DLD1 (cell line): ENCODE results near the gene ARID1B.

ENCODE experiments used
- in situ Hi-C: cut with HindIII; loops from 2 replicates; pipeline ENCODE4 v1.10.0; 2017; ENCODE audit warnings: low sequenced_read_pairs

The ARID1B gene

DNA sequence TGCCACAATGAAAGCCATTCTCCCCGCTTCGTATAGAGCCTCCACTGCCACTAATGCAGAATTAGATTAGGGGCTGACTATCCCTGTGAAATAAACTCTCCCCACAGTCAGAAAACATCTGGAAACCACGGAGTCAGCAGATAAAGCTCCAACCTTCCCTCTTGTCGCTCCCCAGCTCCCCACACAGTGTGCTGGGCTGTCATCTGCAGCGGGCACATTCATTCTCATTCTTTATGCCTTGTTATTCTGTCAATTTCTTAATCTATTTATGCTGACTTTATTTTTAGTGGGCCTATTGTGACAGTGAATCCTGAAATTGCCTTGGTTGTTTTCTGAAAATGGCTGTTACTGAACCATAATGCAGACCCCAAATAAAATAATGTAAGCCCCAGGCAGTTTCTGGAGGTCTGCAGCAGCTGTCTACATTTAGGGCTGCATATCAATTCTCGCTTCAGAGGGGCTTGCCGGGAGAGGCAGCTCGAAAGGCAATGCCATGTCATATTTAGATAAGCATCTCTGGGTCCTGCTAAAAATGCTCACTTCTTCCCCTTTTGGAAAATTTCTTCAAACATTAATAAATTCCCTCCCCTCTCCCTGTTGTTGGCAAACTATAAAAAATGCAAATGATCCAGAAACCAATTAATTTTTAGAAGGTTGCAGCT, 474.5 kb downstream of the ARID1B start:
- in situ Hi-C loops, result no loop called here

DNA sequence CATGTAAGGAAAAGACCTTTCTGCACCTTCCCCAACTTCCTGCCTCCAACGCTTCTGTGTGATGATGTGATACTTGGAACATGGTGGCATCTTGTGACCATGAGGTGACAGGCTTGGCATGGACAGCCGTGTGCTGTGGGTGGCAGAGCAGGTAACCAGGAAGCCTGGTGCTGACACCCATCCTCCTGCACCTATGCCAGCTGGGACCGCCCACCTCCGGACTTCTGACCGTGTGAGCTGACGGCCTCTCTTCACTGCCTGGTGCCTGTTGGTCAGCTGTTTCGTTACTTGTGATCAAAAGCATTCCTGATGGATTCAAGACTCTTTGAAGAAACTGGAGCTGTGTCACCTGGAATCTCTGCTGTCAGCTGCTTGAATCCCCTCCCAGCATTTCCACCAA, 475.8 kb downstream of the ARID1B start:
- in situ Hi-C loops, result no loop called here

DNA sequence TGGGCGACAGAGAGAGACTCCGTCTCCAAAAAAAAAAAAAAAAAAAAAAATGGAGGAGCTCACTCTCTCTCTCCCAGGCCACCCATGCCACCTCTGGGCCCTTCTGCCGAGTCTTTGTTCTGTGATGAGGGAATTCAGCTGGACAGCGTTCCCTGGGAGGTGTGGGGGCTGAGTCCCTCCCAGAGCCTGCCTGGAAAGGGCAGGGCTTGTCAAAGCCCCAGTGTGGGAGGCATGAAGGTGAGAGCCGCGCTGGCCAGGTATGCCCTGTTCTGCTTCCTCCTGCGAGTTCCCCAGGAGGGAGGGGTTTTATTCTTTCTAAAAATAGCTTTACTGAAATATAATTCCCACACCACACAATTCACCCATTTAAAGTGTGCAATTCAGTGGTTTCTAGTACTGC, 476.5 kb downstream of the ARID1B start:
- in situ Hi-C loops, result no loop called here

DNA sequence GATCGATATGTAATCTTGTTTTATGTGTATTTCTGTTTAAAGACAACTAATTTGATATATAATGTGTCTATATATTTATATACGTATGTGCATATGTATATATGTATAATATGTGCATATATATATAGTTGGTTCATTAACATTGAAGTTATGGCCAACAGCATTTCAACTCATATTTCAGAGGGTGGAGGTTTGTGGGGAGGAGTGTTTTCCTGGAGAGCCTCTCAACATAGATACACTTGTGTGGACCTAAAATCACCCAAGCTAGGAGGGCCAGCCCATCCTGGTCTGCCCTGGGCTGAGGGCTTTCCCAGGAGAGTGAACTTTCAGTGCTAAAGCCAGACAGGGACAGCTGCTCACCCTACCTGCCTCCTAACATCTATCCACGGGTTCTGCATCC, 477.4 kb downstream of the ARID1B start:
- in situ Hi-C loops, result no loop called here

DNA sequence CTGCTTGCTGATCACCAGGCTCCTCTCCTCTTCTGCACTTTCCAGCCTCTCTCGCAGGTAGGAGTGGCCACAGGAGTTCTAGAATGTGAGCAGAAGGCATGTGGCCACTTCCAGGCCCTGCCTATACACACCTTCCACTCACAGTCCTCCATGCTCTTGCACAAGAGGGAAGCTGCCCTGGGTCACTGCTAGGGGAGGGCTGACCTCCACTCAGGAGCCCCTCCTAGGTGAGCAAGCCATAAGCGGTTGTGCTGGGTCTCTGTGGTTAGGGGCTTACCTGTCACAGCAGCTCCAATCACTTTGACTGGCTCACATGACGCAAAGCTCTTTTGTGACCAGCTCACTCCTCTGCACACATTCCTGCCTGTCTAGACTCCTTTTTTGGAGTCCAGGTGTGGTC, 477.9 kb downstream of the ARID1B start:
- in situ Hi-C loops, result no loop called here

DNA sequence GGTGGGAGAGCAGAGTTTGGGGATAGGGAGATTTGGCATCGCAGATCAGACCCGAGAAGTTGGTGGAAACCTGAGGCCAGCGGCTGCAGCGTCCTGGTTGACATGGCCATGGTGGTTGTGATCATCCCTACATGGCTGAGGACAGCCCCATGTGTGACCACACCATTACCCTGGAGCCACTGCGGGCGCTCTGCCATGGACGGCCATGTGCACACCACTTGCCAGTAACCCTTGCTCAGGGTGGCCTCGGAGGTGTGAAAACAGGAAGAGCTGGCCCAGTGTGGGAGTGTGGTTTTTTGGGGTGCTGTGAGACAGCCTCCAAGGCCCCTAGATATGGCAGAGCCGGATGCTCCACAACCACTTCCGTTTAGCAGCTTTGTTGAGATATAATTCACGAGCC, 481.7 kb downstream of the ARID1B start:
- in situ Hi-C loops, result no loop called here

GRCh38 chr6:157259443-157259842, 482.3 kb downstream of the ARID1B start:
- in situ Hi-C loops, result no loop called here
